NCI-H1930 (cell line): ENCODE measurements around the gene TET2.
"Not testable (repeated sequence)": the region's sequence is repeated elsewhere in the genome, so short reads cannot be mapped to it uniquely, and the experiment has no call there.

Source experiments
- DNase-seq, 2 experiments: peaks; one replicate each; lab custom pipeline; 2025; lab: John Stamatoyannopoulos, UW

Gene TET2

DNA sequence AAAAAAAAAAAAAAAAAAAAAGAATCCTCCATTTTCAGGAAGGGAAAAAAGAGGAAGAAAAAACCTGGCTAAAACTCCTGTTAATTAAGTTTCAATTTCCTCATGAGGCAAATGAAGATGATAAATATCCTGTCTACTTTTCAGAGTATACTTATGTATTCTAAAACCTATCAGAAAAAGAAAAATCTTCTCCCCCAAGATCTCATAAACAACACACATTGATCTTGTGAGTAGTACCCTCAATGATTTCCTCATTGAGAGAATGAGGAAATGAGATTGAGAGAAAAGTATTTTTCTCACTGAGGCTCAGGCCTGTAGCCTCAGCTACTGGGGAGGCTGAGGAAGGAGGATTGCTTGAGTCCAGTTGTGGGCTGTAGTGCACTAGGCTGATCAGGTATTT, 146.7 kb downstream of the TET2 start:
- no peak for DNase-seq

DNA sequence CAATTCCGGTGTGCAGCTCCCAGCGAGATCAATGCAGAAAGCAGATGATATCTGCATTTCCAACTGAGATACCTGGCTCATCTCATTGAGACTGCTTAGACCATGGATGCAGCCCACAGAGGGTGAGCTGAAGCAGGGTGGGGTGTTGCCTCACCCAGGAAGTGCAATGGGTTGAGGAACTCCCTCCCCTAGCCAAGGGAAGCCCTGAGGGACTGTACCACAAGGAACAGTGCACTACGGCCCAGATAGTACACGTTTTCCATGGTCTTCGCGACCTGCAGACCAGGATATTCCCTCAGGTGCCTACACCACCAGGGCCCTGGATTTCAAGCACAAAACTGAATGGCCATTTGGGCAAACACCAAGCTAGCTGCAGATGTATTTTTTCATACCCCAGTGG, 150.0 kb downstream of the TET2 start:
- no peak for DNase-seq

DNA sequence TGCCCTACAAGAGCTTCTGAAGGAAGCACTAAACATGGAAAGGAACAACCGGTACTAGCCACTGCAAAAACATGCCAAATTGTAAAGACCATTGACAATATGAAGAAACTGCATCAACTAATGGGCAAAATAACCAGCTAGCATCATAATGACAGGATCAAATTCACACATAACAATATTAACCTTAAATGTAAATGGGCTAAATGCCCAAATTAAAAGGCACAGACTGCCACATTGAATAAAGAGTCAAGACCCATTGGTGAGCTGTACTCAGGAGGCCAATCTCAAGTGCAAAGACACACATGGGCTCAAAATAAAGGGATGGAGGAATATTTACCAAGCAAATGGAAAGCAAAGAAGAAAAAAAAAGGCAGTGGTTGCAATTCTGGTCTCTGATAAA, 152.4 kb downstream of the TET2 start:
- DNase-seq = not testable (repeated sequence)

DNA sequence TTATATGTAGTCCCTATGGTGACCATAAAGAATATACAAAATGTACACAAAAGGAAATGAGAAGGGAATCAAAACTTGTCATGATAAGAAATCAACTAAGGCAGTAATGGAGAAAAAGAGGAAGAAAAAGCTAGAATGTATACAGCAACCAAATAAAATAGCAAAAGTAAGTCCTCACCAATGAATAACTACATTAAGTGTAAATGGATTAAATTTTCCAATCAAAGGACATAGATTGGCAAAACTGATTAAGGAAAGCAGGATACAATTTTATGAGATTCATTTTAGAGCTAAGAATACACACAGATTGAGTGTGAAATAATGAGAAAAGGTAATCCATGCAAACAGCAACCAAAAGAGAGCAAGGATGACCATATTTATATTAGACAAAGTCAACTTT, 157.4 kb downstream of the TET2 start:
- DNase-seq = no peak

DNA sequence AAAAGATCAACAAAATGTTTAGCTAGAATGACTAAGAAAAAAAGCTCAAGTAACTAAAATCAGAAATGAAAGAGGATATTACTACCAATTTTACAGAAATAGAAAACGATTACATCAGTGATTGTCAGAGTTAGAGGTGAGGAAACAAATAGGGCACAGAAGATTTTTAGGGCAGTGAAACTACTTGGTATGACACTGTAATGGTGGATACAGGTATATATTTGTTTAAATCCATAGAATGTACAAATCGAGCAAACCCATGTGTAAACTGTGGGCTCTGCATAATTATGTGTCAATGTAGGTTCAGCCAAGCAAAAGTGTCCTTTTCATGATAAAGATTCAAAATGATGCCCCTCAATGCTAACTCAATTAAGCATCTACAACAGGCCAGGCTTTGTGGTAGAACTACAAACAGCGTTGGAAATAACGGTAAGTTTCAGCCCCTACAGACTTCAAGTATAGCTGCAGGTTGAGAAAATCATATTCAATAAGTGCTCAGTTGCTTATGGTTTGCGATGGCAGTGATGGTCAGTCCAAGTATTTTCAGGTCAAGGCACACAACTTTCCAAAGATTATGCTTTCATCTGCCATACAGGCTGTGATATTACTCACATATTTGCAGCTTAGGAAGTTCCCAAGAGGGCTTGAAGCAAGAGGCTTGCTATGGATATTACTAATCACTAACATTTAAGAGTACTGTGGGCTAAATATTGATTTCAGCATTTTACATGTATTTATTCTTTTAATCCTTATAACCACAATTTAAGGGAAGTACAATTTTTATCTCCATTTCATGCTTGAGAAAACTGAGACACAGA, 158.6 kb downstream of the TET2 start:
- no peak for DNase-seq

DNA sequence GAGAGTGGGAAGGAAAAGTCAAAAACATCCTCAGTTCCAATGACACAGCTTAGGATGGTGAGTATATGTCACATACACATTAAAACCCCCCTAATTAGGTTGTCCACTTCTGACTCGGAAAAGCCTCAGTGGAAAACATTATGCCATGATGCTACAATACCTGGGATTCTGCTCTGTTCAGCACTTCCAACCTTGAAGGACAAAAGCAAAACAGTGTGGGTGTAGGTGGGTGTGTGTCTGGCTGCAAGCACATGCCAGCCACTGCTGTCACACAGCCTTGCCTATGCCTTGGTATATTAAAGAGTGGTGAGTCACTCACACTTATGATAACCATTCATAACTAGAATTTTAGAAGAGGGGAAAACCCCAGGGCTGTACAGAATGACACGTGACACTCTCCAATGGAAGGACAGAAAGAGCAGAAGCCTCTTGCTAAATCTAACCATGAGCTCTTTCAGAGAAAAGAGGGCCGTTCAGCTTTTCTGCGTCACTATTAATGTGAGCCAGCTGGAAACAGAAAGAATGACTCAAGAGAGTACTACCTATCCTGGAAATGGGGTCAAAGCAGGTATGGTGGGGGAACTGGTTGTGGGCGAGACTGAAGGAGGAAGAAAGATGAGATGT, 159.6 kb downstream of the TET2 start:
- DNase-seq = no peak

DNA sequence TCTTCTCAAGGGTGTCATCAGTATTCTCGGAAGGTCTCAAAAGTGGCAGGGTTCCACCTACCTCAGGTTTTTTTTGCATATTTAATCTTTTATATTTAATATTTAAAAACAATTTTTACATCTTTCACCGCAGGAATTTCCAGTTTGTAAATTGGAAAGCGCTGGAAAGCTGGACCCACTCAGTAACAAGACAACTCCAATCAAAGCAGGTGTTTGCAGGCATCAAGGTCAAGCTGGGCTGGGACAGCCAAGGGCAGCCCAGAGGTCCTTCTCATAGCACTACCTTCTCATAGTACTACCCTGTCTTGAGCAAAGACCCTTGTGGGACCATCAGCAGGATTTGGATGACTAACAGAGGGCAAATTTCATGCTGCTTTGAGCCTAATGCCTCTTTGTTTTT, 160.1 kb downstream of the TET2 start:
- DNase-seq = no peak

DNA sequence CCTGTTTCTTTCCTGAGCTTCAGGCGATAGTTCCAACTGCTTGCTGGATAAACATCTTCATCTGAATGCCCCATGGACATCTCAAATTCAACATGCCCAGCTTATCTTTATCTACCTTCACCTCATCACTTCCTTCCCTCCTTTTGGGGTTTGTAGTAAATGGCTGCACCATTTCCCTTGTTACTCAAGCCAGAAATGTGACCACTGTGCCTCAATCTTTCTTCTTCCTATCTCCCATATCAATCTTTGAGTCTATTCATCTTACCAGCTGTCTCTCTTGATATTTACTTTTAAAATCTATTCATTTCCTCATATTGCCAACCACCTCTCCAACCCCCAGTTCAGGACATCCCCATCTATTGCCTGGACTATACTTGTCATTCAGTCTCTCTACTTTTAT, 171.8 kb downstream of the TET2 start:
- no peak for DNase-seq

DNA sequence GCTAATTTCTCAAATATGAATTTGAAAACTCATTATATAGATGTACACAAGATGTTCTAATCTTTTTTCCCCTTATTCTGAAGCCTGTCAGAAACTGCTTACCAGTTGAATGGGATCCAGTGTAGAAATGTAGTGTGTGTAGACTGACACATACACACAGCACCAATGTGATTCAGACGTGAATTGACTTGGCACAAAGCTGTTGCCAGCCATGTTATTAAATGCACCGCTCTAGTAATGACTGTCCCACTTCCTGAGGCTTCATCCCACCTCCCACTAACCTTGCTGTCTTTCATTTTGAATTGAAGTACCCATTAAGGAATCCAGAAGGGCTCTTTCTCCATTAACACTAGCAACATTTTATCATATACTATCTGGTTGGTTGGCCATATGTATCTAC, 180.5 kb downstream of the TET2 start:
- no peak for DNase-seq

DNA sequence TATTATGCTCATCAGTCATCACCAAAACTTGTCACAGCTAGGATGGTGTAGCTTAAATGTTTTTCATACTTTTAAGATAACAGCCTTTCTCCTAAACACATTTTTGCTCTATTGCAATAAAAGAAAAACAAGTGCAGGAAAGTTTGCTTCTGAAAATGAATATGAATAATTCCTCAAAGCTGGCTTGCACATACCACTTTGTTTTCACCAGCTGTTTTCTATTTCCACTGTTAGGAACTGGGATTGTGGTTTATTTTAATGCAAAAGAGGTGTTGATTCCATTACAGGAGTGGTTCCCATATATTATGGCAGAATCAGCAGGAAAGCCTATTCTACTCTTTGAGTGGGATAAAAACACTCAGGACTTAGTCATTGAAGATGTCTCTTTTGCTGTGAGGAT, 181.3 kb downstream of the TET2 start:
- no peak for DNase-seq

DNA sequence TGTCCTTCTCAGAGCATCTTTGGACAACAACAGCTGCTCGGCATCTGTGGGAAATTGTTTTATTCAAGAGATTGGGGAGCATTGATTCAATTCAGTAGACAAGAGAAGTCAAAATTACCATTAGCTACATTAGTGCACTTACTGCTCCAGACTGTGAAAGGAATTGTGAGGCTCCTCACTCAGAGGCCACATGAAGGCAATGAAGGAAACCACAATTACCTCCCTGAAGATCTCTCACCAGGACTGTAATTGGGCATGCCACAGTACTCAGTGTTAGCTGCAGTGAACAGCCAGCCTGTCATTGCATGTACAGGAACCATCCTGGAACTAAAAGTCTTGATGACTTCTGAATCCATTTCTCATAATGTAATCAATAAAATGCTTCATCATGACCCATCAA, 182.4 kb downstream of the TET2 start:
- DNase-seq = no peak
